Liver (tissue), 9 donors: ENCODE measurements around the gene SMARCA1. TPM values are rescaled to one million over a fixed set of nuclear protein-coding genes. Genes with fewer than 3 reads are reported as not detected.

Experiments used
- DNase-seq: peaks from one replicate; pipeline ENCODE4 v3.0.0-alpha.2; 2017; ENCODE audit warnings: low spot score
- H3K27ac ChIP-seq, 2 donors: one replicate each; pipeline ENCODE4 v1.7.0; 2013; ENCODE audit warnings: inconsistent platforms in 2 of 2, low read length in 2 of 2, control low read depth in 1 of 2, low read depth in 1 of 2, mild to moderate bottlenecking in 1 of 2
- H3K27me3 ChIP-seq, 4 donors: one replicate each; pipeline versions ENCODE4 v1.6.1 to v1.7.0; 2013; ENCODE audit warnings: low read length in 3 of 4, inconsistent platforms in 1 of 4, mild to moderate bottlenecking in 1 of 4, moderate library complexity in 1 of 4; ENCODE audit not compliant: control insufficient read depth in 4 of 4, insufficient read depth in 4 of 4
- H3K36me3 ChIP-seq, 4 donors: one replicate each; pipeline versions ENCODE4 v1.6.1 to v1.7.0; 2013; ENCODE audit warnings: low read length in 3 of 4, mild to moderate bottlenecking in 3 of 4, low read depth in 1 of 4, moderate library complexity in 1 of 4; ENCODE audit not compliant: control insufficient read depth in 4 of 4, insufficient read depth in 3 of 4
- H3K4me1 ChIP-seq, 4 donors: one replicate each; pipeline versions ENCODE4 v1.6.1 to v1.7.0; 2013; ENCODE audit warnings: low read length in 3 of 4, mild to moderate bottlenecking in 3 of 4, moderate library complexity in 1 of 4; ENCODE audit not compliant: control insufficient read depth in 4 of 4, insufficient read depth in 4 of 4
- H3K4me3 ChIP-seq, 3 donors: one replicate each; pipeline versions ENCODE4 v1.6.1 to v1.7.0; 2013; ENCODE audit warnings: low read length in 3 of 3, control low read depth in 1 of 3, low read depth in 1 of 3, mild to moderate bottlenecking in 1 of 3
- H3K9ac ChIP-seq, 2 donors: one replicate each; pipeline ENCODE4 v1.7.0; 2013; ENCODE audit warnings: low read length in 2 of 2, mild to moderate bottlenecking in 2 of 2, moderate library complexity in 2 of 2, control low read depth in 1 of 2, low read depth in 1 of 2
- H3K9me3 ChIP-seq, 4 donors: one replicate each; pipeline versions ENCODE4 v1.6.1 to v1.7.0; 2013; ENCODE audit warnings: low read length in 3 of 4; ENCODE audit not compliant: control insufficient read depth in 4 of 4
- ATF3 ChIP-seq: IDR thresholded peaks from 2 replicates; pipeline ENCODE4 v1.6.1; 2016; ENCODE audit warnings: antibody characterized with exemption
- CTCF ChIP-seq: fragments of 150-350 bp; IDR thresholded peaks from 2 replicates; pipeline ENCODE4 v1.5.1; 2017; ENCODE audit warnings: improper control_type of control experiment, low read depth, low read length; ENCODE audit not compliant: missing input control
- EGR1 ChIP-seq, 2 donors: IDR thresholded peaks; 2 replicates each; pipeline ENCODE4 v1.6.1; 2016 to 2018; ENCODE audit warnings: antibody characterized with exemption in 2 of 2, low read depth in 2 of 2
- FOXA1 ChIP-seq: IDR thresholded peaks from 2 replicates; pipeline ENCODE4 v1.6.1; 2016; ENCODE audit warnings: antibody characterized with exemption
- FOXA2 ChIP-seq: IDR thresholded peaks from 2 replicates; pipeline ENCODE4 v1.6.1; 2016; ENCODE audit warnings: antibody characterized with exemption
- GABPA ChIP-seq, 2 donors: IDR thresholded peaks in 1 of 2; conservative IDR thresholded peaks in 1 of 2; 2 replicates each; pipeline ENCODE4 v1.6.1; 2016; ENCODE audit warnings: antibody characterized with exemption in 2 of 2, mild to moderate bottlenecking in 1 of 2, moderate library complexity in 1 of 2
- HNF4A ChIP-seq, 2 donors: conservative IDR thresholded peaks; 2 replicates each; pipeline ENCODE4 v1.6.1; 2016; ENCODE audit warnings: antibody characterized with exemption in 2 of 2, mild to moderate bottlenecking in 2 of 2
- HNF4G ChIP-seq: IDR thresholded peaks from 2 replicates; pipeline ENCODE4 v1.6.1; 2016; ENCODE audit warnings: antibody characterized with exemption
- JUND ChIP-seq, 2 donors: IDR thresholded peaks; 2 replicates each; pipeline ENCODE4 v1.6.1; 2016; ENCODE audit warnings: antibody characterized with exemption in 2 of 2
- MAX ChIP-seq: IDR thresholded peaks from 2 replicates; pipeline ENCODE4 v1.6.1; 2016; ENCODE audit warnings: antibody characterized with exemption
- NR2F2 ChIP-seq: IDR thresholded peaks from 2 replicates; pipeline ENCODE4 v1.6.1; 2016; ENCODE audit warnings: antibody characterized with exemption
- RAD21 ChIP-seq, 2 donors: IDR thresholded peaks; 2 replicates each; pipeline ENCODE4 v1.6.1; 2016; ENCODE audit warnings: antibody characterized with exemption in 2 of 2, mild to moderate bottlenecking in 2 of 2
- REST ChIP-seq: IDR thresholded peaks from 2 replicates; pipeline ENCODE4 v1.6.1; 2016; ENCODE audit warnings: antibody characterized with exemption, mild to moderate bottlenecking
- RXRA ChIP-seq, 2 donors: IDR thresholded peaks; 2 replicates each; pipeline ENCODE4 v1.6.1; 2017 to 2018; ENCODE audit warnings: antibody characterized with exemption in 2 of 2, mild to moderate bottlenecking in 1 of 2
- SP1 ChIP-seq: IDR thresholded peaks from 2 replicates; pipeline ENCODE4 v1.6.1; 2018; ENCODE audit warnings: antibody characterized with exemption, mild to moderate bottlenecking
- TAF1 ChIP-seq: conservative IDR thresholded peaks from 2 replicates; pipeline ENCODE4 v1.6.1; 2016; ENCODE audit warnings: antibody characterized with exemption, mild to moderate bottlenecking
- YY1 ChIP-seq: IDR thresholded peaks from 2 replicates; pipeline ENCODE4 v1.6.1; 2016; ENCODE audit warnings: antibody characterized with exemption, mild to moderate bottlenecking
- ZBTB33 ChIP-seq: IDR thresholded peaks from 2 replicates; pipeline ENCODE4 v1.6.1; 2016; ENCODE audit warnings: antibody characterized with exemption
- WGBS: extraction: QIAGEN DNeasy Blood & Tissue Kit; methylation state at CpG from one replicate; pipeline ENCODE4 v1.1.7; 2013; 5-methylcytosine and 5-hydroxymethylcytosine counted together
- polyA plus RNA-seq, 2 donors: library from polyadenylated mRNA; stranded (reverse) in 1 of 2; unstranded in 1 of 2; fragments of 200-250 nt in 1 of 2; fragments of >200 nt in 1 of 2; fragmentation: Nextera tagmentation in 1 of 2; extraction: Ambion mirVana in 1 of 2; gene quantifications; one replicate each; pipeline versions ENCODE4 v1.2.1 to v1.2.3, GENCODE V29; 2013 to 2015
- total RNA-seq, 2 donors: library from RNA; depleted of rRNA; stranded (reverse); fragments of >200 nt; gene quantifications; one replicate each; pipeline ENCODE4 v1.2.3, GENCODE V29; 2014
- donor health status: healthy.
- donor health status: healthy.
- donor health status: healthy.
- donor health status: healthy.
- donor health status: healthy.

SMARCA1 gene
- total and polyA plus RNA-seq, 4 donors, result 14.7 to 44.2 (median 23.9) TPM

- Histone ChIP-seq H3K27me3 (no peaks in the 10 kb centered on the region), H3K27ac (no peak overlapping the region), H3K36me3 (peaks cover 0 to 25% (median 23%) of the 10 kb centered on the region in 4 donors), H3K9me3 (no peaks in the 10 kb centered on the region), H3K4me3 (no peak overlapping the region), H3K4me1 (no peaks in the 10 kb centered on the region), H3K9ac (no peak overlapping the region)
- no peak for DNase-seq
- 64% methylated on average over 3 of the region's 3 CpGs for WGBS
- TF ChIP-seq RXRA (IDR thresholded peaks at IDR 0.05), result no peak
- no peak for TF ChIP-seq ZBTB33
- no peak for TF ChIP-seq NR2F2
- no peak for TF ChIP-seq ATF3
- TF ChIP-seq EGR1 (IDR thresholded peaks at IDR 0.05; ENCODE audit: low read depth in 2 of 2), result no peak
- no peak for TF ChIP-seq TAF1
- no peak for TF ChIP-seq FOXA1
- TF ChIP-seq HNF4G, result no peak
- TF ChIP-seq JUND (IDR thresholded peaks at IDR 0.05), result no peak
- no peak for TF ChIP-seq FOXA2
- TF ChIP-seq REST, result no peak
- TF ChIP-seq MAX, result no peak
- TF ChIP-seq HNF4A (conservative IDR thresholded peaks at IDR 0.05), result no peak
- TF ChIP-seq YY1, result no peak
- no peak for TF ChIP-seq RAD21 (IDR thresholded peaks at IDR 0.05)
- TF ChIP-seq CTCF, result no peak
- TF ChIP-seq SP1, result no peak
These were observed 38.2 kb upstream of the SMARCA1 start for GRCh38 chrX:129561453-129561852.

GRCh38 chrX:129559783-129560182, 36.5 kb upstream of the SMARCA1 start:
- H3K36me3 ChIP-seq, result peaks cover 0 to 26% (median 19%) of the 10 kb centered on the region in 4 donors
- no peak for TF ChIP-seq FOXA2
- no peak for TF ChIP-seq CTCF
- TF ChIP-seq HNF4A (conservative IDR thresholded peaks at IDR 0.05), result no peak
- no peak for TF ChIP-seq GABPA (IDR thresholded peaks at IDR 0.05 in 1 of 2, conservative IDR thresholded peaks at IDR 0.05 in 1 of 2)
- TF ChIP-seq REST, result no peak
- TF ChIP-seq RAD21 (IDR thresholded peaks at IDR 0.05), result no peak
- H3K4me3 ChIP-seq, result no peak overlapping the region
- no peaks in the 10 kb centered on the region for H3K9me3 ChIP-seq
- no peak overlapping the region for H3K27ac ChIP-seq
- no peak overlapping the region for H3K9ac ChIP-seq
- DNase-seq, result no peak
- H3K4me1 ChIP-seq, result no peaks in the 10 kb centered on the region
- 97% methylated on average over 1 of the region's 1 CpG for WGBS
- H3K27me3 ChIP-seq, result no peaks in the 10 kb centered on the region
